HepG2 (cell line): ENCODE results near the gene DPH3. TPM values are rescaled to one million over a fixed set of nuclear protein-coding genes. Genes with fewer than 3 reads are reported as not detected.
A peak's percentile ranks its signal among the peaks of the same experiment; 100 is the strongest.

Source experiments
- ELF1 ChIP-seq: sonication (generic); formaldehyde crosslinking; IDR thresholded peaks from 2 replicates; pipeline ENCODE4 v1.4.0; 2020; ENCODE audit warnings: missing genetic modification reagents
- GATAD1 ChIP-seq: IDR thresholded peaks from 2 replicates; pipeline ENCODE4 v1.6.1; 2016; ENCODE audit warnings: missing genetic modification reagents, missing compliant biosample characterization
- GRHL1 ChIP-seq: sonication (generic); formaldehyde crosslinking; conservative IDR thresholded peaks from 2 replicates; pipeline ENCODE4 v1.8.0; 2022; ENCODE audit warnings: missing genetic modification reagents
- HDAC6 ChIP-seq: fragments of 200-600 bp; sonication (generic); IDR thresholded peaks from 2 replicates; pipeline ENCODE4 v1.7.0; 2017; ENCODE audit warnings: mild to moderate bottlenecking, antibody characterized with exemption, low read length, low read depth
- LRRFIP1 ChIP-seq: sonication (generic); formaldehyde crosslinking; conservative IDR thresholded peaks from 2 replicates; pipeline ENCODE4 v1.4.0; 2020; ENCODE audit warnings: missing genetic modification reagents
- MIER3 ChIP-seq: IDR thresholded peaks from 2 replicates; pipeline ENCODE4 v1.6.1; 2016; ENCODE audit warnings: missing compliant biosample characterization, borderline replicate concordance
- NFATC3 ChIP-seq: sonication (generic); formaldehyde crosslinking; IDR thresholded peaks from 2 replicates; pipeline ENCODE4 v1.5.1; 2020; ENCODE audit warnings: mild to moderate bottlenecking, missing genetic modification reagents
- NR2F1 ChIP-seq, 2 experiments: fragments of 450-650 bp in 1 of 2; formaldehyde crosslinking in 1 of 2; IDR thresholded peaks; 2 replicates each; pipeline versions ENCODE4 v1.5.0 to v1.6.1; 2016 to 2020; ENCODE audit warnings: mild to moderate bottlenecking in 1 of 2, missing compliant biosample characterization in 1 of 2, missing genetic modification reagents in 1 of 2, moderate library complexity in 1 of 2
- RAD51 ChIP-seq: fragments of 450-650 bp; IDR thresholded peaks from 2 replicates; pipeline ENCODE4 v1.6.1; 2016; ENCODE audit warnings: borderline replicate concordance
- RFX5 ChIP-seq: IDR thresholded peaks from 2 replicates; pipeline ENCODE4 v1.6.1; 2011; ENCODE audit warnings: low read depth, low read length, improper control_type of control experiment
- SATB2 ChIP-seq: sonication (generic); formaldehyde crosslinking; IDR thresholded peaks from 2 replicates; pipeline ENCODE4 v1.5.0; 2020; ENCODE audit warnings: missing genetic modification reagents
- SMARCC2 ChIP-seq: fragments of 450-650 bp; IDR thresholded peaks from 2 replicates; pipeline ENCODE4 v1.6.1; 2017; ENCODE audit warnings: antibody characterized with exemption, mild to moderate bottlenecking
- SMC3 ChIP-seq: IDR thresholded peaks from 2 replicates; pipeline ENCODE4 v1.6.1; 2011; ENCODE audit warnings: low read length, improper control_type of control experiment
- TGIF2 ChIP-seq: IDR thresholded peaks from 2 replicates; pipeline ENCODE4 v1.6.1; 2016; ENCODE audit warnings: control low read depth, missing compliant biosample characterization
- UBTF ChIP-seq: sonication (generic); formaldehyde crosslinking; IDR thresholded peaks from 2 replicates; pipeline ENCODE4 v1.4.0; 2020; ENCODE audit warnings: mild to moderate bottlenecking, missing genetic modification reagents
- ZBTB43 ChIP-seq: sonication (generic); formaldehyde crosslinking; conservative IDR thresholded peaks from 2 replicates; pipeline ENCODE4 v1.4.0; 2020; ENCODE audit warnings: missing genetic modification reagents
- ZNF101 ChIP-seq: sonication (generic); formaldehyde crosslinking; IDR thresholded peaks from 2 replicates; pipeline ENCODE4 v1.4.0; 2020; ENCODE audit warnings: mild to moderate bottlenecking, low read depth, missing genetic modification reagents, borderline replicate concordance
- ZNF263 ChIP-seq: sonication (generic); formaldehyde crosslinking; IDR thresholded peaks from 2 replicates; pipeline ENCODE4 v1.4.0; 2020; ENCODE audit warnings: missing genetic modification reagents
- ZNF710 ChIP-seq: sonication (generic); formaldehyde crosslinking; IDR thresholded peaks from 2 replicates; pipeline ENCODE4 v1.5.0; 2020; ENCODE audit warnings: mild to moderate bottlenecking, missing genetic modification reagents, borderline replicate concordance
- ZNF782 ChIP-seq: sonication (generic); formaldehyde crosslinking; IDR thresholded peaks from 2 replicates; pipeline ENCODE4 v1.4.0; 2020; ENCODE audit warnings: missing genetic modification reagents, mild to moderate bottlenecking, borderline replicate concordance
- polyA plus RNA-seq, 8 experiments: library from polyadenylated mRNA; depleted of rRNA in 3 of 8; stranded (reverse) in 7 of 8; unstranded in 1 of 8; fragments of >200 nt; fragmentation: Illumina TruSeq in 4 of 8; extraction: Trizol in 4 of 8; gene quantifications; 2 replicates each; pipeline versions ENCODE4 v1.2.1 to v1.2.3, GENCODE V29; 2011 to 2016; ENCODE audit warnings: low read depth in 4 of 8, missing spikeins in 1 of 8, mixed read lengths in 1 of 8; ENCODE audit not compliant: insufficient read depth in 1 of 8
- total RNA-seq, 5 experiments: library from RNA; depleted of rRNA; stranded (reverse); fragments of >200 nt; fragmentation: Illumina TruSeq; extraction: Trizol; gene quantifications; 2 replicates each; pipeline ENCODE4 v1.2.3, GENCODE V29; 2016; ENCODE audit warnings: low read depth in 1 of 5

The DPH3 gene
- total and polyA plus RNA-seq, 2 of the 13 experiments (the other 11 are each of a cell fraction or from before 2014, with no cell fraction given) = 18.3 to 21.6 TPM

GRCh38 chr3:16264708-16265454, at the start of gene DPH3, which contains the start of gene OXNAD1 (continued):
- TF ChIP-seq LRRFIP1 (CRISPR knock-in tag) = no peak
- TF ChIP-seq MIER3 (CRISPR knock-in tag) = 0 out of 2 replicates have a peak, but pooled peaks have one; percentile 62
- no peak for TF ChIP-seq ZNF710
- peak; percentile 80 for TF ChIP-seq RFX5
- TF ChIP-seq NR2F1 (CRISPR knock-in tag; IDR thresholded peaks at IDR 0.05) = no peak
- peak; percentile 50; the same call in 1 of the 2 replicates for TF ChIP-seq TGIF2 (CRISPR knock-in tag)
- TF ChIP-seq ZNF263 (CRISPR knock-in tag) = no peak
- TF ChIP-seq ZNF782 (CRISPR knock-in tag) = no peak; the same call in 1 of the 2 replicates
- TF ChIP-seq SATB2 = no peak
- no peak for TF ChIP-seq NFATC3 (CRISPR knock-in tag)
- TF ChIP-seq GATAD1 (CRISPR knock-in tag) = peak; percentile 100
- no peak for TF ChIP-seq ZNF101 (CRISPR knock-in tag)
- peak; percentile 98 for TF ChIP-seq ELF1
- no peak for TF ChIP-seq GRHL1
- no peak for TF ChIP-seq SMARCC2
- no peak for TF ChIP-seq HDAC6
- TF ChIP-seq UBTF (CRISPR knock-in tag) = peak; percentile 64; the same call in 1 of the 2 replicates
- TF ChIP-seq SMC3 = no peak
- no peak for TF ChIP-seq RAD51
- no peak for TF ChIP-seq ZBTB43 (CRISPR knock-in tag)
